ENCODE results near the gene GNPNAT1. TPM values are rescaled to one million over a fixed set of nuclear protein-coding genes. Genes with fewer than 3 reads are reported as not detected.

Gene GNPNAT1
- total and polyA plus RNA-seq, 2 experiments from 2014 or later, result 44.4 to 68.7 TPM

- H3K27me3 Mint-ChIP-seq (ENCODE audit: insufficient read depth, low read depth, poor library complexity), result no peaks in the 10 kb centered on the region
- H3K4me3 Mint-ChIP-seq, result no peak overlapping the region
- Histone ChIP-seq H3K4me1 (ENCODE audit: insufficient read depth) (no peaks in the 10 kb centered on the region), H3K4me2 (no peak overlapping the region), H3F3A (replicated peaks; ENCODE audit: low read depth) (no peaks in the 10 kb centered on the region), H2AFZ (no peak overlapping the region), H3K27me3 (ENCODE audit: insufficient read depth) (no peaks in the 10 kb centered on the region), H4K20me1 (replicated peaks; ENCODE audit: insufficient read depth) (no peaks in the 10 kb centered on the region), H3K4me3 (no peak overlapping the region), H3K79me2 (replicated peaks; ENCODE audit: insufficient read depth) (no peaks in the 10 kb centered on the region), H3K27ac (ENCODE audit: low read depth) (0 out of 2 replicates have a peak overlapping the region, but pooled peaks have one; percentile 42), H3K36me3 (ENCODE audit: insufficient read depth) (no peaks in the 10 kb centered on the region; the same call in 1 of the 2 replicates), H3K9me2 (ENCODE audit: insufficient read depth) (no peaks in the 10 kb centered on the region)
- peak; percentile 13 for DNase-seq (ENCODE audit: low spot score)
- H3K27ac Mint-ChIP-seq, result peak overlapping the region; percentile 51; the same call in 1 of the 2 replicates
- H3K36me3 Mint-ChIP-seq (ENCODE audit: low read depth), result peaks cover 33% of the 10 kb centered on the region; the same call in 2 of the 3 replicates
- no peak for ATAC-seq
- no peak for TF ChIP-seq ETS1 (IDR thresholded peaks at IDR 0.05)
- peak; percentile 18 to 29; a peak in 2 of 4 replicates for TF ChIP-seq CTCF (conservative IDR thresholded peaks at IDR 0.05; ENCODE audit: low read depth in 2 of 2)
- no peaks in the 10 kb centered on the region for H3K9me3 Mint-ChIP-seq
- H3K4me1 Mint-ChIP-seq, result no peaks in the 10 kb centered on the region
These were observed 14.6 kb downstream of the GNPNAT1 start for GRCh38 chr14:52776816-52777215.

GRCh38 chr14:52769887-52770286 is 21.5 kb downstream of the GNPNAT1 start:
- Mint-ChIP-seq H3K27ac (no peak overlapping the region), H3K36me3 (ENCODE audit: low read depth) (peaks cover 22% of the 10 kb centered on the region), H3K27me3 (ENCODE audit: insufficient read depth, low read depth, poor library complexity) (no peaks in the 10 kb centered on the region), H3K9me3 (no peaks in the 10 kb centered on the region), H3K4me3 (no peak overlapping the region), H3K4me1 (no peaks in the 10 kb centered on the region)
- Histone ChIP-seq H3K4me2 (no peak overlapping the region), H3K36me3 (ENCODE audit: insufficient read depth) (peaks cover 11% of the 10 kb centered on the region; the same call in 1 of the 2 replicates), H3K79me2 (replicated peaks; ENCODE audit: insufficient read depth) (no peaks in the 10 kb centered on the region), H3F3A (replicated peaks; ENCODE audit: low read depth) (no peaks in the 10 kb centered on the region), H4K20me1 (replicated peaks; ENCODE audit: insufficient read depth) (no peaks in the 10 kb centered on the region), H3K9me2 (ENCODE audit: insufficient read depth) (no peaks in the 10 kb centered on the region), H3K4me3 (no peak overlapping the region), H3K27me3 (ENCODE audit: insufficient read depth) (no peaks in the 10 kb centered on the region), H3K4me1 (ENCODE audit: insufficient read depth) (no peaks in the 10 kb centered on the region), H2AFZ (no peak overlapping the region), H3K27ac (ENCODE audit: low read depth) (no peak overlapping the region)
- DNase-seq (ENCODE audit: low spot score), result no peak
- ATAC-seq, result no peak
- TF ChIP-seq ZNF462 (CRISPR knock-in tag; IDR thresholded peaks at IDR 0.05), result no peak
- TF ChIP-seq CTCF (conservative IDR thresholded peaks at IDR 0.05; ENCODE audit: low read depth in 2 of 2), result no peak
- TF ChIP-seq EZH2 (IDR thresholded peaks at IDR 0.05; ENCODE audit: low read depth, unreplicated experiment), result no peak
- no peak for TF ChIP-seq STAT1 (IDR thresholded peaks at IDR 0.05; ENCODE audit: unreplicated experiment)
- no peak for TF ChIP-seq JUNB (IDR thresholded peaks at IDR 0.05; ENCODE audit: unreplicated experiment)
